Sigmoid colon (tissue), 7 donors: ENCODE measurements around the gene MBNL1. TPM values are rescaled to one million over a fixed set of nuclear protein-coding genes. Genes with fewer than 3 reads are reported as not detected.

ENCODE experiments used
- DNase-seq: peaks from one replicate; pipeline ENCODE4 v3.0.0-alpha.2; 2019
- H3K27ac ChIP-seq, 4 donors: fragments of 200-600 bp; sonication (generic); one replicate each; pipeline ENCODE4 v1.5.1; 2016 to 2019; ENCODE audit warnings: mild to moderate bottlenecking in 1 of 4
- H3K27me3 ChIP-seq, 3 donors: fragments of 200-600 bp; sonication (generic); one replicate each; pipeline ENCODE4 v1.5.1; 2019; ENCODE audit warnings: mild to moderate bottlenecking in 1 of 3
- H3K36me3 ChIP-seq, 4 donors: fragments of 200-600 bp; sonication (generic); one replicate each; pipeline ENCODE4 v1.5.1; 2016 to 2019
- H3K4me1 ChIP-seq, 4 donors: fragments of 200-600 bp; sonication (generic); one replicate each; pipeline ENCODE4 v1.5.1; 2017 to 2019
- H3K4me3 ChIP-seq, 4 donors: fragments of 200-600 bp; sonication (generic); one replicate each; pipeline ENCODE4 v1.5.1; 2017 to 2019; ENCODE audit warnings: mild to moderate bottlenecking in 2 of 4, moderate library complexity in 1 of 4
- H3K9me3 ChIP-seq, 4 donors: fragments of 200-600 bp in 3 of 4; sonication (generic) in 3 of 4; one replicate each; pipeline versions ENCODE4 v1.5.1 to v1.6.1; 2013 to 2019
- CTCF ChIP-seq, 4 experiments: fragments of 450-650 bp in 3 of 4; fragments of 200-600 bp in 1 of 4; IDR thresholded peaks; one replicate each; pipeline ENCODE4 v1.5.1; 2016 to 2019; ENCODE audit warnings: antibody characterized with exemption in 4 of 4, mild to moderate bottlenecking in 3 of 4, moderate library complexity in 2 of 4
- EP300 ChIP-seq, 4 donors: sonication (generic); formaldehyde crosslinking; IDR thresholded peaks; one replicate each; pipeline ENCODE4 v1.6.1; 2017; ENCODE audit warnings: antibody characterized with exemption in 4 of 4
- POLR2A ChIP-seq, 2 donors: fragments of 450-650 bp; IDR thresholded peaks; one replicate each; pipeline ENCODE4 v1.6.1; 2016; ENCODE audit warnings: antibody characterized with exemption in 2 of 2, mild to moderate bottlenecking in 2 of 2, moderate library complexity in 2 of 2
- POLR2AphosphoS5 ChIP-seq, 4 donors: sonication (generic); formaldehyde crosslinking; IDR thresholded peaks; one replicate each; pipeline ENCODE4 v1.6.1; 2017; ENCODE audit warnings: antibody characterized with exemption in 4 of 4
- WGBS, 2 donors: extraction: QIAGEN DNeasy Blood & Tissue Kit; methylation state at CpG; one replicate each; pipeline ENCODE4 v1.1.7; 2013; 5-methylcytosine and 5-hydroxymethylcytosine counted together
- intact Hi-C: fragments of 100-400 bp; cut with DNase I; formaldehyde crosslinking; loops from one replicate; pipeline ENCODE4 v1.15.1; 2023
- polyA plus RNA-seq, 3 donors: library from polyadenylated mRNA; stranded (reverse); fragments of 200-250 nt; gene quantifications; one replicate each; pipeline ENCODE4 v1.2.3, GENCODE V29; 2013
- total RNA-seq, 4 donors: library from RNA; depleted of rRNA; stranded (reverse); fragments of >200 nt; gene quantifications; one replicate each; pipeline ENCODE4 v1.1.0, GENCODE V29; 2016
- donor health status: healthy with polysubstance abuse.
- donor health status: Bipolar disorder and iron deficiency.
- donor health status: healthy.

MBNL1 gene
- total and polyA plus RNA-seq, 7 donors = 60.5 to 898 (median 602) TPM

- Histone ChIP-seq H3K4me3 (peak overlapping the region; percentile 78 to 86 (median 82)), H3K36me3 (no peaks in the 10 kb centered on the region), H3K27ac (peak overlapping the region; percentile 98 to 99 (median 99)), H3K9me3 (no peaks in the 10 kb centered on the region), H3K27me3 (no peaks in the 10 kb centered on the region), H3K4me1 (peaks cover 0 to 59% (median 46%) of the 10 kb centered on the region in 4 donors)
- TF ChIP-seq EP300 (IDR thresholded peaks at IDR 0.05) (no peak), POLR2AphosphoS5 (IDR thresholded peaks at IDR 0.05) (no peak), POLR2A (IDR thresholded peaks at IDR 0.05) (no peak), CTCF (IDR thresholded peaks at IDR 0.05) (no peak)
- intact Hi-C loops = loop anchor here (2.0 kb wide), 1 partner anchor 27 kb away; no protein-coding TSS in a partner anchor
- no peak for DNase-seq
- 26 to 29% methylated on average over 5 of the region's 5 CpGs for WGBS, 2 donors
Observed at GRCh38 chr3:152271501-152272236, 2.9 kb downstream of the MBNL1 start.

- Histone ChIP-seq H3K4me1 (peaks cover 0 to 60% (median 44%) of the 10 kb centered on the region in 4 donors), H3K36me3 (no peaks in the 10 kb centered on the region), H3K9me3 (no peaks in the 10 kb centered on the region), H3K27ac (peak overlapping the region; percentile 98 to 99 (median 99)), H3K27me3 (no peaks in the 10 kb centered on the region), H3K4me3 (peak overlapping the region in 3 of 4 donors; percentile 78 to 85 (median 80))
- intact Hi-C loops = no loop called here
- TF ChIP-seq POLR2AphosphoS5 (IDR thresholded peaks at IDR 0.05) (peak in 3 of 4 donors; percentile 35 to 44 (median 39)), CTCF (IDR thresholded peaks at IDR 0.05) (no peak)
- DNase-seq = no peak
- 45 to 59% methylated on average over 3 of the region's 3 CpGs for WGBS, 2 donors
Observed at GRCh38 chr3:152272771-152273242, 4.1 kb downstream of the MBNL1 start.

GRCh38 chr3:152276681-152277080 lies 8.0 kb downstream of the MBNL1 start:
- H3K27ac ChIP-seq = peak overlapping the region; percentile 98 to 99 (median 99)
- no peaks in the 10 kb centered on the region for H3K9me3 ChIP-seq
- TF ChIP-seq POLR2AphosphoS5 (IDR thresholded peaks at IDR 0.05) (no peak), EP300 (IDR thresholded peaks at IDR 0.05) (no peak), CTCF (IDR thresholded peaks at IDR 0.05) (no peak), POLR2A (IDR thresholded peaks at IDR 0.05) (no peak)
- 70 to 85% methylated on average over 1 of the region's 1 CpG for WGBS, 2 donors
- H3K27me3 ChIP-seq = no peaks in the 10 kb centered on the region
- H3K4me1 ChIP-seq = peaks cover 0 to 98% (median 81%) of the 10 kb centered on the region in 4 donors
- H3K4me3 ChIP-seq = no peak overlapping the region
- H3K36me3 ChIP-seq = no peaks in the 10 kb centered on the region
- no peak for DNase-seq
- intact Hi-C loops = no loop called here

GRCh38 chr3:152277198-152277597 lies 8.5 kb downstream of the MBNL1 start:
- Histone ChIP-seq H3K4me1 (peaks cover 0 to 99% (median 85%) of the 10 kb centered on the region in 4 donors), H3K4me3 (no peak overlapping the region)
- 5 to 38% methylated on average over 1 of the region's 1 CpG for WGBS, 2 donors

More at GRCh38 chr3:152277198-152277597, 8.5 kb downstream of the MBNL1 start:
- no peak for TF ChIP-seq POLR2A (IDR thresholded peaks at IDR 0.05)
- no peak for TF ChIP-seq POLR2AphosphoS5 (IDR thresholded peaks at IDR 0.05)
- no peak for TF ChIP-seq CTCF (IDR thresholded peaks at IDR 0.05)
- no peak for TF ChIP-seq EP300 (IDR thresholded peaks at IDR 0.05)
- no peak for DNase-seq
- Histone ChIP-seq H3K9me3 (no peaks in the 10 kb centered on the region), H3K27me3 (no peaks in the 10 kb centered on the region), H3K36me3 (no peaks in the 10 kb centered on the region), H3K27ac (peak overlapping the region; percentile 98 to 99 (median 99))
- intact Hi-C loops = no loop called here
